Stimulated activated CD8-positive, alpha-beta memory T cell treated with anti-CD3 and anti-CD28 coated beads, Interleukin-4, amount 100 ng/mL, for 48 hours (primary cell): ENCODE data around the gene PDHB.
A peak's percentile ranks its signal among the peaks of the same experiment; 100 is the strongest.

Source experiments
- DNase-seq: peaks from one replicate; pipeline ENCODE4 v3.0.0-alpha.2; 2020

Gene PDHB

DNA sequence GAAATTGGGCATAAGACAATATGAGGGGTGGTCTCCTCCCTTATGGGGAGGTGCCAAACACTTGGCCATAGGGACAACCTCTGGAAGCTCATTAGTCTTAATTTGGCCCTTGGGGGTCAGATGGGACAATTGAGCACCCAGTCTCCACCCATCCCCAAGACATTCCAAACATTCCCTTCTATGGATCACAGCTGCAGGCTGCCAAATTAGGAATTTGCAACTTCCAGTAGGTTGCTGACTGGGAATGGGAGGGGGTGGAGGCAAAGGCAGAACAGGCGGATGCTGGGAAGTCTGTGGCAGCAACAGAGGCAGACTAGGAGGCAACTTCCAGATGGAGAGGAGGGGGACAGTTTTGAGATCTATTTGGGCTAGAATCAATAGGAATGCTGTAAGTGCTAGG is 1.4 kb upstream of the PDHB start:
- DNase-seq = no peak

GRCh38 chr3:58434511-58434910 is 879 bp upstream of the PDHB start:
- DNase-seq = no peak

DNA sequence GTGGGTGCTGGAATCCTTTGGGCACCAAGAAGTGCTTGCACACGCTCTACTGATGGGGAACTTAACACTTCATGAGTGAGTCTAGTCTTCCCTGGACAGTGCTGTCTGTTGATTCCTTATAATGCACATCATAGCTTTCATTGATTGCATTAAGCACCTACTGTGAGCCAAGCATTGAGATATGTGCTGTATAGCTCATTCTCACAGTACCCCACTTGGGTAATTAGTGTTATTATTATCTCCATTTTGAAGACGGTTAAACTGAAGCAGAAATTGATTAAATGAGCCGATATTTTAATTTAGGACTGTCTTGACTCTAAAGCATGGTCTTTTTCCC is 504 bp upstream of the PDHB start:
- DNase-seq = no peak

DNA sequence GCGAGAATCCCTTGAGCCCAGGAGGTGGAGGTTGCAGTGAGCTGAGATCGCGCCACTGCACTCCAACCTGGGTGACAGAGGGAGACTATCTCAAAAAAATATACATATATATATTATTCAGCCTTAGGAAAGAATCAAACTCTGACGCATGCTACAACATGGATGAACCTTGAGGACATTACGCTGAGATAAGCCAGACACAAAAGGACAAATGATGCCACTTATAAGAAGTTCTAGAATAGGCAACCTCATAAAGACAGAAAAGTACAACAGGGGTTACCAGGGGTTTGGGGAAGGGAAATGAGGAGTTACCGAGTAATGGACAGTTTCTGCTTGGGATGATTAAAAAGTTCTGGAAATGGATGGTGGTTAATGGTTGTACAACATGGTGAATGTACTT is 727 bp downstream of the PDHB start:
- no peak for DNase-seq

- no peak for DNase-seq
Observed at GRCh38 chr3:58429657-58430056, 4.0 kb downstream of the PDHB start.

DNA sequence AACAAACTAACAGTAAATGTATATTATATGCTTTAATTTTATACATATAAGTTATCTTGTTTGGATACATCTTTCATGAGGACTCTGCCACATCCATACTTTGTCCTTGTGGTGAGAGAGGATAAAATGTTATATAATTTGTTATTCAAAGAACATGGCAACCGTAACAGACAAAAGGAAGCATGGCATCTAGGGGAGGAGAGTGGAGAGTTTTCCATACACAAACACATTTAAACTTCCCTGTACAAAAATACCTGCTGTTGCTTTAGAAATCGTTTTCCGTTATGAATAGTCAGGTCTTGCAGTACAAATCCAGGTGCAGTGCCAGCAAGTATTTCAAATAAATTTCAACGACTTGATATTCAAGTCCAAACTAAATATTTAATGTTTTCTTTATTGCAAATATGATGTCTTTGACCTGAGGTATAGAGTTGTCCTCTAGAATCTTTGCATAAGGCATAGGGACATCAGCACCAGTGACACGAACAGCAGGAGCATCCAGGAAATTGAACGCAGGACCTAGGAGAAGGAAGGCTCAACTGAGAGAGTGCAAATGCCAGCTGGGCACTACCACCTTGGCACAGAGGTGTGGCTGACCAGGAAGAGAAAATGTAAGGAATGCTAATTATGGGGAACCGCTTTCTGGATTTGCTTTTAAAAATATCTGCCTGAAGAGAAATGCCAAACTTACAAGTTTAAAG is 5.8 kb downstream of the PDHB start:
- DNase-seq = no peak

DNA sequence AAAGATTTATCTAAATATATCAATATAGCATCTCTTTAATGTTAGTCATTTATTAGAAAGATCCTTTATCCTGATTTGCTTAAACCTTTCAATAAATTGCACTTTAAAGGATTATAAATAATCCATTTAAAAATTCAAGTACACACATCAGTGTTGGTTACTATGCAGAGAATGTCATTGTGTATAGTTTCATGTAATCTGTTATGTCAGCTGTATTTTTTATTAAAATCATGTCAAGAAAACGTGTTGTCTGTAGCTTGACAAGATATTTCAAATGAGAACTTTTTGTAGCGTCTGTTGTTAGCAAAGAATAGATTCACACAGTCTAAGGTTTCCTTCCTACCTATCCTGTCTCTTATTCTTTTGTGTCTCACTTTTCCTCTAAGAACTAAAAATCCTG is 7.8 kb downstream of the PDHB start:
- DNase-seq = no peak

GRCh38 chr3:58424613-58425012 is 9.0 kb downstream of the PDHB start:
- no peak for DNase-seq

DNA sequence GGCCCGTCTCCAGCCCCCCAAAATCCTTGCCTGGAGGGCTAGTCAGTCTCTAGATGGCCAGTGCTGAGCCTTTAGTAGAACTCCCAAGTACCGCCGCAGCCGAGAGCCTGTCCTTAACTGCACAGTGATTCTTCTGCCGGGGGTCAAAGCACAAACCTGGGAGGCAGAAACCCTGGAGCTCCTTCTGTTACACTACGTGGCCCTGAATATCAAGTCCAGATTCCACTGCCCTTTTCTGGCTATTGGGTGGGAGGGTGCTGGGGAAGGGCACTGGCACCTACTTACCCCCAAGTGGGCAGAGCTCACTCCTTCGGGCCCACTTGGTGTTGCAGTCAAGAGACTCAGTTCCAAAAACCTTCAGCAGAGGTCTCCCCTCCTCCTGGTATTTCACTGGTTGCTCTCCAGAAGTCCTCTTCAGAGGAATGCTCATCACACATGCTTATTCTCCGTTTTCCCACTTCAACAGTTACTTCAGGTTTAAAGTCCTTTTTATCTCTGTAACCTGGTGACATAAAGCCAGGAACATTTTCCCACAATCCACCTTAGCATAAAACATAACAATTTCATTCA is 10.8 kb downstream of the PDHB start:
- peak; percentile 20 for DNase-seq

- peak; percentile 17 for DNase-seq
Observed at GRCh38 chr3:58421004-58421403, 12.6 kb downstream of the PDHB start.

DNA sequence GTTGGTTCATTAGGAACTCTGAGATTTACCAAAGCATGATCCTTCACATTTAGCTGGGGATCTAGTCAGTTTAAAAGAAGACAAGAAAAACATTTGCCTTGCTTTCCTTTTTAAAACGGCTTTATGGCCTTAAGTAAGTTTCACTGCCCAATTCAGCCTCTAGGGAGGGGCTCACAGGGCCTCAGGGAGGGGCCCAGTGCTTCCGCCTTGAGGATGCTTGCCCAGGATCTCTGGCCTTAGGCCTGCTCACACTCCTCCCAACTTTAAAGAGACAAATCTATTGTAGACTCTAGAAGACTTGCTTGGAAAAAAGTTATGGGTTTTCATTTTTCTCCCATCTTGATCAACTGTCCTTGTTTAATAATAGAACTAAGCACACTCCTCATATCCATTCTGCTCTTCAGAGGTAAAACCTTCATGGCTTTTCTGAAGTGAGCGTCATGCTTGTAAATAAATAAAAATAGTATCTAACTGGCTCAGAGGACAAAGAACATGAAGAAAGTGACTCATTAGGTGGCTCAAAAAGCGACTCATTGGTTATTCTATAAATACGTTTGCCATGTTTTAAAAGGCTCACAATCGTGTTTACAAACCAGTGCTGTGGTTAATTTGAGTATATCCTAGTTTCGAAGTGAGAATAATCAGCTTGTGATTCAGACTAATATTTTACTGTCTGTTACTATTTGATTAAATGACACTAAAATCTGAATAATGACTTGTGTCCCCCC is 13.7 kb downstream of the PDHB start:
- DNase-seq = no peak

GRCh38 chr3:58418227-58418626 is 15.4 kb downstream of the PDHB start:
- DNase-seq = no peak

GRCh38 chr3:58417075-58417474 is 16.6 kb downstream of the PDHB start:
- no peak for DNase-seq

- no peak for DNase-seq
Observed at GRCh38 chr3:58416191-58416590, 17.4 kb downstream of the PDHB start.

GRCh38 chr3:58414538-58415197 is 19.0 kb downstream of the PDHB start:
- peak; percentile 55 for DNase-seq

- no peak for DNase-seq
Observed at GRCh38 chr3:58411851-58412830, 21.5 kb downstream of the PDHB start.

DNA sequence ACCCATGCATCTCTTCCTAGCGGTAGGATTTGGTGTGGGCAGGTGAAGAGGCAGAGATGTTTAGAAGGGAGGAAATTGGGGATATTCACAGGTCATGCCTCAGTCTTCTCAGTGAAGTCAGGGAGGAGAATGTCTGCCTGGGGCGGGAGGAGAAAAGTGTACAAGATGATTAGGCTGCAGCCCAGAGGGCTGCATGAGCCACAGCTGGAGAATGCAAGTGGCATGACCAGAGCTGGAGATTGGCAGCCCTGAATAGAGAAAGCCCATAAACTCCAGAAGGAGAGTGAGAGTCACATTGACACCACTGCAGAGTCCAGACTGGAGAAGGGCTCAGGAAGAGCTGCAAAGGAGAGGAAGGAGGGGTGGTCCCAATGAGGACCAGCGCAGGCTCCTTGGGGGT is 22.6 kb downstream of the PDHB start:
- DNase-seq = no peak

GRCh38 chr3:58409663-58410062 is 24.0 kb downstream of the PDHB start:
- DNase-seq = no peak

DNA sequence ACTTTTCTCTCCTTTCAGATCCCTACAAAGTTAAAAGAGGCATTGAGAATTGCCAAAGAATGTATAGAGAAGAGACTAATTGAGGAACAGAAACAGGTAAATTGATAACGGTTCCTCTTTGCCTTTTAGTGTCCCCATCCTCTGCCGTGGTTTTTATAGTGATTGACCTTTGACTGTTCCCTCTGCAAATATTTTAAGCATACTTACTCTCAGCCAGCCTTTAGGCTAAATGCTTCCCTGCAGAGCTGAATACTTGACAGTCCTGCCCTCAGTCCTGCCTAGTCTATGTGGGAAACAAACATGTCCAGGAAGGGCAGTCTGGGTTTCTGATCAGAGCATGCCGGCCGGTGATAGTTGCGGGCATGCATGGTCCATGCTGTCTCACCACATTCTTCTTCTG is 24.7 kb downstream of the PDHB start:
- no peak for DNase-seq

DNA sequence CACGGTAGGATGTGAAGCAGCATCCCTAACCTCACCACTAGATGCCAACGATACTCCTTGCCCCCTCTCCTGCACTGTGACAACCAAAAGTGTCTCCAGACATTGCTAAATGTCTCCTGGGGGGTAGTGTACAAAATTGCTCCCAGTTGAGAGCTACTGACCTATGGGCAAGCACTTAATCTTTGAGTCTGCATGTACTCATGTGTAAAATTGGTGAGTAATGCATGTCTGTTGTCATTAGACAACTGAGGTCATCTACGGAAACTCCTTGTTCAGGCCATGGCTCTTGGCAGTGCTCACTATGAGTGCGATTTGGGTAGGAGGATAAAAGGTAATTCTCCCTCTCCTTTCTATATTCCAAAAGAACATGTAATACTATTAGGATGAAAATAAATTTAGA is 29.2 kb downstream of the PDHB start:
- no peak for DNase-seq

DNA sequence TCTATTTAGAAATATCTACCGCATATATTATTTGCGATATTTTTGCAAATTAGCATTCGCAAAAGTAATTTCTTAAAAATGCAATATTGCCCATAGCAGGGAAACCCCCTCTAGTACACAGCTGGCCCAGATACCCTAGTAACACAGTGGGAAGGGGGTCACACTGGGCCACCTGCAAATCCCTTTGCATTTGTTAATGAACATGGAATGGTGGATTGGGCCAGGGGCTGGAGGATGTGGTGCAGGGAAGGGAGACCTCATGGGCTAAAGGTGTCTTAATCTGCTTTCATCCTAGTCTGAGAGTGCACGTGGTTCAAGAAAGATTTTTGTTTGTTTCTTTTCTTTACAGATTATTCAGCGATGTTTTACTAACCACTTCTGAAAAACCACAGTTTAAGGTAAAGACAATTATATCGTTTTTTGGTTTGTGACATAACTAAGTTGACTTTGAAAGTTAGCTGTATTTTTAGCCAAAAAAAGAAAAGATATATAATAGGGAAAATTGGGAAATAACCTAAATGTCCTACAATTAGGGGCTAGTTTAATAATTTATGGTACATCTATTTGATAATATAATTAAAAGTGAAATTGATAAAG is 30.0 kb downstream of the PDHB start:
- DNase-seq = no peak

GRCh38 chr3:58398669-58399333 is 34.8 kb downstream of the PDHB start:
- DNase-seq = no peak
